Measurements from ENCODE around the gene SNX30. TPM values are rescaled to one million over a fixed set of nuclear protein-coding genes. Genes with fewer than 3 reads are reported as not detected.

The SNX30 gene
- total RNA-seq, 2 donors from 2014 or later, result 6.3 to 38.7 TPM

GRCh38 chr9:112750764-112751055 is 150 bp downstream of the SNX30 start:
- Histone ChIP-seq H3K9me3 (no peaks in the 10 kb centered on the region), H3K27me3 (replicated peaks; ENCODE audit: insufficient read depth) (no peaks in the 10 kb centered on the region), H3K4me3 (peak overlapping the region; percentile 57 to 97), H3K4me1 (replicated peaks) (no peaks in the 10 kb centered on the region), H3K36me3 (no peaks in the 10 kb centered on the region), H3K27ac (peak overlapping the region; percentile 66 to 75)
- intact Hi-C loops (cut with DNase I), result loop anchor here (5.0 kb wide), 3 partner anchors 33 to 368 kb away; partner anchors contain the start of genes HSDL2 and INIP
- WGBS, result no CpG with 5 or more reads among the region's 50 CpGs
- TF ChIP-seq, protein P1, sequence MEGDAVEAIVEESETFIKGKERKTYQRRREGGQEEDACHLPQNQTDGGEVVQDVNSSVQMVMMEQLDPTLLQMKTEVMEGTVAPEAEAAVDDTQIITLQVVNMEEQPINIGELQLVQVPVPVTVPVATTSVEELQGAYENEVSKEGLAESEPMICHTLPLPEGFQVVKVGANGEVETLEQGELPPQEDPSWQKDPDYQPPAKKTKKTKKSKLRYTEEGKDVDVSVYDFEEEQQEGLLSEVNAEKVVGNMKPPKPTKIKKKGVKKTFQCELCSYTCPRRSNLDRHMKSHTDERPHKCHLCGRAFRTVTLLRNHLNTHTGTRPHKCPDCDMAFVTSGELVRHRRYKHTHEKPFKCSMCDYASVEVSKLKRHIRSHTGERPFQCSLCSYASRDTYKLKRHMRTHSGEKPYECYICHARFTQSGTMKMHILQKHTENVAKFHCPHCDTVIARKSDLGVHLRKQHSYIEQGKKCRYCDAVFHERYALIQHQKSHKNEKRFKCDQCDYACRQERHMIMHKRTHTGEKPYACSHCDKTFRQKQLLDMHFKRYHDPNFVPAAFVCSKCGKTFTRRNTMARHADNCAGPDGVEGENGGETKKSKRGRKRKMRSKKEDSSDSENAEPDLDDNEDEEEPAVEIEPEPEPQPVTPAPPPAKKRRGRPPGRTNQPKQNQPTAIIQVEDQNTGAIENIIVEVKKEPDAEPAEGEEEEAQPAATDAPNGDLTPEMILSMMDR (IDR thresholded peaks at IDR 0.05), result no peak
- TF ChIP-seq POLR2A (IDR thresholded peaks at IDR 0.05), result no peak
- TF ChIP-seq POLR2AphosphoS5 (IDR thresholded peaks at IDR 0.05), result no peak
- peak; percentile 6 for DNase-seq (ENCODE audit: low spot score)

DNA sequence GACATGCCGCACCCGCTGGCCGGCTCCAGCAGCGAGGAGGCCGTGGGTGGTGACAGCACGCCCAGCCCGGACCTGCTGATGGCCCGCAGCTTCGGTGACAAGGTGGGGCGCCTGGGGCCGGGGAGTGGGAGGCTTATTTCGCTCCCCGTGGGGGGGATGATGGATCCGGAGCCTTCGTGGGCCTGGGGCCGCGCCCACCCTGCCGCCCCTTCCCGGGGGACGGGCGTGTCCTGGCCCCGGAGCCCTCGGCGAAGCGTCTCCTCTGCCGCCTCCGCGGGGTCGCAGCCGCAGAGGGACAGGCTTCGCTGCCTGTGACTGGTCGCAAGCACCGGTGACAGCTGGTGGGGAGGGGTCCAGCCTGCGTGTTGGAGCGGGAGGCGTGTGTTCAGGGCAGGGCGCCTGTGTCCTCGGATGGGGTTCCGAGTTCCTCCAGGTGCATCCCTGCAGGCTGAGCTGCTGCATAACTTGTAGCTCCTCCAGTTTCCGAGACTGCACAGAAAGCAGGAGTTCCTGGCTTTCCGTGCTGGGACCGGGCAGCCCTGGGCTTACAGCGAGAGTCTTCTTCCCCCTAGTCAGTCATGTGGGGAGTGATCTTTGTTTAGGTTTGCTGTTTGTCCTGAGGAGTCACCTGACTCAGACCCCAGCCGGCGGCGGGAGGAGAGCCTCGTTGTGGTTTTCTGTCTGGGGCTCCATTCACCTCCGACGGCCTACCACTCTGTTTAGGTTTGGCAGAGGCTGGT is 666 bp downstream of the SNX30 start:
- H3K4me3 ChIP-seq, result peak overlapping the region; percentile 57 to 97
- H3K27ac ChIP-seq, result peak overlapping the region; percentile 66 to 75
- TF ChIP-seq, protein P1 (IDR thresholded peaks at IDR 0.05), result no peak
- peak; percentile 47 for TF ChIP-seq POLR2AphosphoS5 (IDR thresholded peaks at IDR 0.05)
- peak; percentile 34 for TF ChIP-seq POLR2A (IDR thresholded peaks at IDR 0.05)
- under 1% methylated on average over 32 of the region's 49 CpGs for WGBS
- intact Hi-C loops (cut with DNase I), result loop anchor here (5.0 kb wide), 3 partner anchors 34 to 369 kb away; partner anchors contain the start of genes HSDL2 and INIP
- peak; percentile 31 for DNase-seq (ENCODE audit: low spot score)
- H3K36me3 ChIP-seq, result no peaks in the 10 kb centered on the region
- H3K4me1 ChIP-seq (replicated peaks), result no peaks in the 10 kb centered on the region
- H3K9me3 ChIP-seq, result no peaks in the 10 kb centered on the region
- no peaks in the 10 kb centered on the region for H3K27me3 ChIP-seq (replicated peaks; ENCODE audit: insufficient read depth)

DNA sequence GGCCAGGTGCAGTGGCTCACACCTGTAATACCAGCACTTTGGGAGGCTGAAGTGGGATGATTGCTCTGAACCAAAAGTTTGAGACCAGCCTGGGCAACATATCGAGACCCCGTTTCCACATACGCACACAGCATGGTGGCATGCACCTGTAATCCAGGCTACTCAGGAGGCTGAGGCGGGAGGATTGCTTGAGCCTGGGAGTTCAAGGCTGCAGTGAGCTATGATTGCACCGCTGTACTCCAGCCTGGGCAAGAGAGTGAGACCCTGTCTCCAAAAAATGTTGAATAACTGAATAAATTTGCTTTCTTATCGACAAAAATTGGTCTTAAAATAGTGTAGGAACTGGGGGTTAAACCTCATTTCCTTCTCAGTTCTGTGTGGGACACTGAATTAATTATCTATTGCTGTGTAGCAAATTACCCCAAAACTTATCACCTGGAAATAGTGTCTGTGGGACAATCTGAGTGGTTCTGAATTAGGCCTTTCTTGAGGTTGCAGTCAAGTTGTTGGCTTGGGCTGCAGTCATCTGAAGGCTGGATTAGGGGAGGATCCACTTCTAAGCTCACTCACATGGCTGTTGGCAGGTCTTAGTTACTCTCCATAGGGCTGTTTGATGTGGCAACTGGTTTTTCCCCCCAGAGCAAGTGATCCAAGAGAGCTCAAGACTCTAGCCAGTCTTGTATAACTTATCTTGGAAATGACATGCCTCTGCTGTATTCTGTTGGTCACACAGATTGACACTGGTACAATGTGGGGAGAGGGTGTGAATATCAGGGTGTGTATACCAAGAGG is 2.0 kb downstream of the SNX30 start:
- Histone ChIP-seq H3K4me1 (replicated peaks) (no peaks in the 10 kb centered on the region), H3K27me3 (replicated peaks; ENCODE audit: insufficient read depth) (no peaks in the 10 kb centered on the region), H3K27ac (no peak overlapping the region), H3K9me3 (no peaks in the 10 kb centered on the region), H3K36me3 (no peaks in the 10 kb centered on the region), H3K4me3 (no peak overlapping the region)
- TF ChIP-seq POLR2AphosphoS5 (IDR thresholded peaks at IDR 0.05), result no peak
- TF ChIP-seq POLR2A (IDR thresholded peaks at IDR 0.05), result no peak
- TF ChIP-seq, protein P1 (IDR thresholded peaks at IDR 0.05), result no peak
- intact Hi-C loops (cut with DNase I), result loop anchor here (5.0 kb wide), 3 partner anchors 35 to 370 kb away; partner anchors contain the start of genes HSDL2 and INIP
- no peak for DNase-seq (ENCODE audit: low spot score)
- WGBS, result 81% methylated on average over 6 of the region's 6 CpGs

DNA sequence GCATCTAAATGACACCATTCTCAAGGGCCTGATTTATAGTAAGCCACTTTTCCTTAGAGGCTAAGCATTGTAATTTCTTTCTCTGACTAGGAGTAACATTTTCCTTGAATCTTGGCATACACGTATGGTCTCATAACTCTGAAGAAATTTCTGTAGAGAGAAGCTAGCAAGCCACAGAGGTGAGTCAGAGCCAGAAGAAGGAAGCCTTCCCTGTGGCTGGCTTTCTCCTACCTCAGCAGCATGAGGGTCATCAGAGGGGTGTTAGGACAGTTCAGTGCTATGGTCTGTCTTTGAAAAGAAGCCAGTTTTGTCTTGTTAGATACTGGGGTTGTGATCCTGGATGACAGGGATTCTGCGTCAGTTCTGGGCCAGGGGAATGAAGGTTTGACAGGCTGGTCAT is 3.2 kb downstream of the SNX30 start:
- Histone ChIP-seq H3K27me3 (replicated peaks; ENCODE audit: insufficient read depth) (no peaks in the 10 kb centered on the region), H3K9me3 (no peaks in the 10 kb centered on the region), H3K27ac (no peak overlapping the region), H3K36me3 (no peaks in the 10 kb centered on the region), H3K4me1 (replicated peaks) (no peaks in the 10 kb centered on the region), H3K4me3 (no peak overlapping the region)
- TF ChIP-seq POLR2A (IDR thresholded peaks at IDR 0.05), result no peak
- 75% methylated on average over 2 of the region's 2 CpGs for WGBS
- intact Hi-C loops (cut with DNase I), result loop anchor here (5.0 kb wide), 3 partner anchors 36 to 371 kb away; partner anchors contain the start of genes HSDL2 and INIP
- no peak for DNase-seq (ENCODE audit: low spot score)

DNA sequence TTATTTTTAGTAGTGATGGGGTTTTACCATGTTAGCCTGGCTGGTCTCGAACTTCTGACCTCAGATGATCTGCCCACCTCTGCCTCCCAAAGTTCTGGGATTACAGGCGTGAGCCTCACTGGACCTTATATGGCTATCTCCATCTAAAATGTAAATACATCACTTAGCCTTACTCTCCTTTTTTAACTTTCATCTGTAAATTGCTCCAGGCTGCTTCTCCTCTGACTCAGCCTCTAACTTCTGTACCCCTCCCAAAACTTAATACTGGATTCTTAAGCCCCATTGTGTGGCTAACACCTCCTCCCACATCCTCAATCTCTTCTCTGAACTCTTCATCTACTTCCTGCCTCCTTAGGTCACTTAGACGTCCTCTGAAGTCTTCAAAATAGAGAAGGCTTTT is 4.0 kb downstream of the SNX30 start:
- Histone ChIP-seq H3K36me3 (no peaks in the 10 kb centered on the region), H3K9me3 (no peaks in the 10 kb centered on the region), H3K4me1 (replicated peaks) (no peaks in the 10 kb centered on the region), H3K4me3 (no peak overlapping the region), H3K27ac (no peak overlapping the region), H3K27me3 (replicated peaks; ENCODE audit: insufficient read depth) (no peaks in the 10 kb centered on the region)
- TF ChIP-seq, protein P1 (IDR thresholded peaks at IDR 0.05), result no peak
- no peak for TF ChIP-seq POLR2AphosphoS5 (IDR thresholded peaks at IDR 0.05)
- TF ChIP-seq POLR2A (IDR thresholded peaks at IDR 0.05), result no peak
- WGBS, result 72% methylated on average over 3 of the region's 3 CpGs
- no peak for DNase-seq (ENCODE audit: low spot score)
- intact Hi-C loops (cut with DNase I), result loop anchor here (5.0 kb wide), 3 partner anchors 37 to 372 kb away; partner anchors contain the start of genes HSDL2 and INIP

Data from prostate gland (tissue), 2 donors.